Measurements from ENCODE around the gene QKI. TPM values are rescaled to one million over a fixed set of nuclear protein-coding genes. Genes with fewer than 3 reads are reported as not detected.

Gene QKI
- total RNA-seq, 2 experiments from 2014 or later: 43.3 to 47.5 TPM

DNA sequence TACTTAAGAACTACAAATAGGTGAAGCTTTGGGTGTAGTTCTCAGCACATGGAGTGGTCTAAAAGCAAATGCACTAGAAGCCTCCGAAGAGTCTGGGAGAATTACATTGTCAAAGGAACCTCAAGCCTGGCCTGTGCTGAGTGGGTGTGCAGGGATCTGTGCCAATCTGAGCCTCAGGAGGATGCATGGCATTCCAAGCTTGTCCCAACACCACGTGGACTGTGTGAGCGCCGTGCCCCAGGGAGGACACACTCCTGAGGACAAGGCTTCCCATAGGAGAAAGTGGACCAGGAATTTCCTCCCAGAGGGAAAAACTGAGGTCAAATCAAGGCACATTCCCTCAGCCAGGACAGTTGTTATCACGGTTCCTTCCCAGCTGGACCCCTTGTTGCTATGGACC lies 185.8 kb downstream of the QKI start:
- Mint-ChIP-seq H3K9me3 (peaks cover 2% of the 10 kb centered on the region), H3K4me3 (no peak overlapping the region), H3K27me3 (peaks cover 4% of the 10 kb centered on the region), H3K36me3 (ENCODE audit: low read depth) (no peaks in the 10 kb centered on the region), H3K4me1 (ENCODE audit: low read depth) (no peaks in the 10 kb centered on the region), H3K27ac (no peak overlapping the region)
- ChIA-PET POLR2A (no interaction called here), CTCF (no interaction called here)
- intact Hi-C loops (cut with micrococcal nuclease): no loop called here
- ATAC-seq: no peak
- no peak for DNase-seq
- TF ChIP-seq, protein P1, sequence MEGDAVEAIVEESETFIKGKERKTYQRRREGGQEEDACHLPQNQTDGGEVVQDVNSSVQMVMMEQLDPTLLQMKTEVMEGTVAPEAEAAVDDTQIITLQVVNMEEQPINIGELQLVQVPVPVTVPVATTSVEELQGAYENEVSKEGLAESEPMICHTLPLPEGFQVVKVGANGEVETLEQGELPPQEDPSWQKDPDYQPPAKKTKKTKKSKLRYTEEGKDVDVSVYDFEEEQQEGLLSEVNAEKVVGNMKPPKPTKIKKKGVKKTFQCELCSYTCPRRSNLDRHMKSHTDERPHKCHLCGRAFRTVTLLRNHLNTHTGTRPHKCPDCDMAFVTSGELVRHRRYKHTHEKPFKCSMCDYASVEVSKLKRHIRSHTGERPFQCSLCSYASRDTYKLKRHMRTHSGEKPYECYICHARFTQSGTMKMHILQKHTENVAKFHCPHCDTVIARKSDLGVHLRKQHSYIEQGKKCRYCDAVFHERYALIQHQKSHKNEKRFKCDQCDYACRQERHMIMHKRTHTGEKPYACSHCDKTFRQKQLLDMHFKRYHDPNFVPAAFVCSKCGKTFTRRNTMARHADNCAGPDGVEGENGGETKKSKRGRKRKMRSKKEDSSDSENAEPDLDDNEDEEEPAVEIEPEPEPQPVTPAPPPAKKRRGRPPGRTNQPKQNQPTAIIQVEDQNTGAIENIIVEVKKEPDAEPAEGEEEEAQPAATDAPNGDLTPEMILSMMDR (IDR thresholded peaks at IDR 0.05): no peak

DNA sequence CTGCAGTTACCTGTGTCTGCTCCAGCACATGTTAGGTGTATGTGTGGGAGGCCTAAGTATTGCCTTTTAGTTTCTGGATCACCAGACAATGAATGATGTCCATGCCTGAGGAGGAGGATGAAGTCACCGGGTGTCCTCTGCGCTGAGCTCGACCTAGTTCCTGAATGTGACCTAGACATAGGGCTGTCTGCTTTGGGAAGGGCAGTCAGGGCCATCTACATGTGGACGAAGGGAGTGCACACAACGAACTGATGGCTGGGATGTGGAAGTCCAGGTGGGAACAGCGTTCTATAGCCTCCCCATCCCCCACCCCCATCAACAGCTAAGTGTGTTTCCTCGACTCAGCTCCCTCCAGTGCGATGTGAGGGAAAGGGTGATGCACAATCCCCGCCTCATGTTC lies 186.3 kb downstream of the QKI start:
- Mint-ChIP-seq H3K4me1 (ENCODE audit: low read depth) (no peaks in the 10 kb centered on the region), H3K27me3 (peaks cover 6% of the 10 kb centered on the region), H3K27ac (no peak overlapping the region), H3K36me3 (ENCODE audit: low read depth) (no peaks in the 10 kb centered on the region), H3K9me3 (peaks cover 3% of the 10 kb centered on the region), H3K4me3 (no peak overlapping the region)
- TF ChIP-seq, protein P1 (IDR thresholded peaks at IDR 0.05): no peak
- ChIA-PET CTCF (no interaction called here), POLR2A (no interaction called here)
- intact Hi-C loops (cut with micrococcal nuclease): no loop called here
- ATAC-seq: no peak
- DNase-seq: no peak

DNA sequence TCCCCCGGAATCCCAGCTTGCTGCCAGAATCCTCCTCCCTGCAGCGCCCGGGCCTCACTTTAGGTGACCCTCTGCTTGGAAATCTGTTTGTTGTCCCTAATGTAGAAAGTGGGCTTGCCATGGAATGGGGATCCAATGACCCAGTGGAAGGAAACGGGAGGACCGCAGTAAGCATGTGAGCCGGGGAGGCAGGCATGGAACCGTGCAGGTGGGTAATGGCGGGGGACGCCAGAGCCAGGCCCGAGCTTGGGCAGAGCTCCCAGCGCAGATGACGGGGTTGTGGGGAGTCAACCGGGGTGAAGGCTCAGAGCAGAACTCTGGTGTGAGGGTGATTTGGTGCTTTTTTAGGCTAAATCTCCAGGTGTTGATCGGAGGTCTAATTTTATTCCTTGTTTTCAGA lies 188.3 kb downstream of the QKI start:
- H3K27me3 Mint-ChIP-seq: peaks cover 6% of the 10 kb centered on the region
- DNase-seq: no peak
- no peak overlapping the region for H3K27ac Mint-ChIP-seq
- POLR2A ChIA-PET: no interaction called here
- H3K9me3 Mint-ChIP-seq: peaks cover 3% of the 10 kb centered on the region
- ATAC-seq: no peak
- TF ChIP-seq, protein P1 (IDR thresholded peaks at IDR 0.05): no peak
- no peak overlapping the region for H3K4me3 Mint-ChIP-seq
- no peaks in the 10 kb centered on the region for H3K4me1 Mint-ChIP-seq (ENCODE audit: low read depth)
- intact Hi-C loops (cut with micrococcal nuclease): no loop called here
- CTCF ChIA-PET: interaction anchor here (1.3 kb wide), 1 partner anchor 187 kb away, joined by 3 read pairs; no protein-coding TSS in a partner anchor
- H3K36me3 Mint-ChIP-seq (ENCODE audit: low read depth): no peaks in the 10 kb centered on the region

DNA sequence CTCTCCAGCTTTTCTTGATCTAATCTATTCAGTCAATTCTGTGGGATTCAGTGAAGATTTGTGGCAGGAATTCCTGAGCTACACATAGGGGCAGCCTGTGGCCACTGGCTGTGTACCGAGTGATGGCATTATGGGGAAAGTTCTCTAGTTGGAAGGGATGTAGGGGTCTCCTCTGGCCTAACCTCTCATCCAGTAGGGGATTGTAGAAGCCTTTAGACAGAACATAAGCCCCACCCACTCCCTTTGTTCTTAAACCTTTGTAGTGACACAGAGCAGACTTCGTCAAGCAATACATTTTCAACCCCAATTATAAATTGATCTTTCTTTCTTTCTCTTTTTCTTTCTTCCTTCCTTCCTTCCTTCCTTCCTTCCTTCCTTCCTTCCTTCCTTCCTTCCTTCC lies 188.9 kb downstream of the QKI start:
- no peaks in the 10 kb centered on the region for H3K36me3 Mint-ChIP-seq (ENCODE audit: low read depth)
- no peaks in the 10 kb centered on the region for H3K4me1 Mint-ChIP-seq (ENCODE audit: low read depth)
- no peak overlapping the region for H3K4me3 Mint-ChIP-seq
- intact Hi-C loops (cut with micrococcal nuclease): no loop called here
- no peak overlapping the region for H3K27ac Mint-ChIP-seq
- ChIA-PET POLR2A (interaction anchor here (0.6 kb wide), 1 partner anchor 153 kb away, joined by 4 read pairs; no protein-coding TSS in a partner anchor), CTCF (interaction anchor here (1.3 kb wide), 1 partner anchor 187 kb away, joined by 3 read pairs; no protein-coding TSS in a partner anchor)
- no peak for DNase-seq
- ATAC-seq: no peak
- TF ChIP-seq, protein P1 (IDR thresholded peaks at IDR 0.05): no peak
- H3K27me3 Mint-ChIP-seq: peaks cover 6% of the 10 kb centered on the region
- H3K9me3 Mint-ChIP-seq: peaks cover 3% of the 10 kb centered on the region

DNA sequence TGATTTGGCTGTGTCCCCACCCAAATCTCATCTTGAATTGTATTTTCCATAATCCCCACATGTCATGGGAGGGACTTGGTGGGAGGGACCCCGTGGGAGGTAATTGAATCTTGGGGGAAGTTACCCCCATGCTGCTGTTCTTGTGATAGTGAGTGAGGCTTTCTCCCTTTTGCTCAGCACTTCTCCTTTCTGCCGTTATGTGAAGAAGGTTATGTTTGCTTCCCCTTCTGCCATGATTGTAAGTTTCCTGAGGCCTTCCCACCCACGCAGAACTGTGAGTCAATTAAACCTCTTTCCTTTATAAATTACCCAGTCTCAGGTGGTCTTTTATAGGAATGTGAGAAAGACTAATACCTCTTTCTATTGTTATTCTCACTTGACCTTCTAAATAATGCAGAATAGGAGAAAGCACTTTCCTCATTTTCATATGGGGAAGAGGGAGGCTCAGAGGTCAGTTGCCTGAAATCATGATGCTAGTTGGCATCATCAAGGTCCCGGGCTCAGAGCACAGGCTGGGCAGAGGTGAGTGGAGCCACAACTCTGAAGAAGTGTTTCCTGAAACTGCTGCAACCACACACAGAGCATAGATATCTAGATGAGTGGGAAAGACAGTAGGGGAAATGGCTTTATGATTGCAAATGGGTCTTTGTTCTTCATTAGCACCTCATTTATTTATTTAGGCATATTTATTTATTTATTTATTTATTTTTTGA lies 191.0 kb downstream of the QKI start:
- DNase-seq (no peak), ATAC-seq (no peak)
- POLR2A ChIA-PET: no interaction called here
- CTCF ChIA-PET: no interaction called here
- no peak overlapping the region for H3K27ac Mint-ChIP-seq
- H3K4me1 Mint-ChIP-seq (ENCODE audit: low read depth): no peaks in the 10 kb centered on the region
- H3K36me3 Mint-ChIP-seq (ENCODE audit: low read depth): no peaks in the 10 kb centered on the region
- no peak overlapping the region for H3K4me3 Mint-ChIP-seq
- peaks cover 8% of the 10 kb centered on the region for H3K27me3 Mint-ChIP-seq
- peaks cover 3% of the 10 kb centered on the region for H3K9me3 Mint-ChIP-seq
- intact Hi-C loops (cut with micrococcal nuclease): no loop called here
- TF ChIP-seq, protein P1 (IDR thresholded peaks at IDR 0.05): no peak

Measured in activated CD8-positive, alpha-beta T cell treated with anti-CD3 and anti-CD28 coated beads for 36 hours (primary cell).